H1 (cell line): ENCODE measurements around the gene TUT1. TPM values are rescaled to one million over a fixed set of nuclear protein-coding genes. Genes with fewer than 3 reads are reported as not detected.

Experiments
- polyA plus RNA-seq, 7 experiments: library from polyadenylated mRNA; depleted of rRNA in 3 of 7; stranded (reverse) in 5 of 7; unstranded in 2 of 7; fragments of >200 nt in 5 of 7; fragments of 200-250 nt in 2 of 7; gene quantifications; 1 replicate in 5 of 7; 2 replicates in 1 of 7; 4 replicates in 1 of 7; pipeline versions ENCODE4 v1.2.1 to v1.2.3, GENCODE V29; 2011 to 2013; ENCODE audit warnings: missing spikeins in 2 of 7, mixed read lengths in 2 of 7
- total RNA-seq: library from RNA; stranded (reverse); fragmentation: NEBNext Ultra II Directional; extraction: Animal tissue kit (Norgen Biotek cat#: 25700); gene quantifications from 2 replicates; pipeline ENCODE4 v1.2.1, GENCODE V29; 2021
- TF ChIP-seq, protein P1 (sequence below): fragments of 300-600 bp; sonication (generic); IDR thresholded peaks from 2 replicates; pipeline ENCODE4 v1.7.1; 2012; ENCODE audit warnings: low read length, moderate library complexity, mild to moderate bottlenecking, inconsistent platforms; ENCODE audit not compliant: insufficient replicate concordance

Gene TUT1
- total and polyA plus RNA-seq, 2 of the 8 experiments (the other 6 are each of a cell fraction or from before 2014, with no cell fraction given) = 17.8 to 24.6 TPM

DNA sequence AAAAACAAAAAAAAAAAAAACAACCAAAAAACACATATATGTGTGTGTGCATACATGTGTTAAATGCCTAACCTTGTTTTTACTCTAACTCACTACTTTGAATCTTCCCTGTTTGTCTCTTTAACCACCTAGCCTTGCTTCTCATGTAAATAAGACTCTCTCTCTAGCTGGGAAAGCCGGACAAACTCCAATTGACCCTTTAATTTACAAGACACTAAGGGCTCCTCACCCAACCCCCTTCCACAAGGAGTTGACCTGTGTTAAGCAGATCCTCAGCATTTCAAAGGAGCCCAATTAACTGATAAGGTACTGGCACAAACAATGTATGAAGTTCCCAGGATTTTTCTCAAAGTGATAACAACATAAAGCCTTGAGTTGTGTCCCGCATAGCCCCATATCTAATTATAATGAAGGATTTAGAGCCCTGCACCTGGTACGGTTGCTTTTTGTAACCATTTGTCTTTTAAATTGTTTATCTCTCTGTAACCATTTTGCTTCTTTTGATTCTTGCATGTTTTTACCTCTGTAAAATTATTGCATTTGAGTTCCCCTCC, 29.6 kb downstream of the TUT1 start (continued):
- TF ChIP-seq, protein P1, sequence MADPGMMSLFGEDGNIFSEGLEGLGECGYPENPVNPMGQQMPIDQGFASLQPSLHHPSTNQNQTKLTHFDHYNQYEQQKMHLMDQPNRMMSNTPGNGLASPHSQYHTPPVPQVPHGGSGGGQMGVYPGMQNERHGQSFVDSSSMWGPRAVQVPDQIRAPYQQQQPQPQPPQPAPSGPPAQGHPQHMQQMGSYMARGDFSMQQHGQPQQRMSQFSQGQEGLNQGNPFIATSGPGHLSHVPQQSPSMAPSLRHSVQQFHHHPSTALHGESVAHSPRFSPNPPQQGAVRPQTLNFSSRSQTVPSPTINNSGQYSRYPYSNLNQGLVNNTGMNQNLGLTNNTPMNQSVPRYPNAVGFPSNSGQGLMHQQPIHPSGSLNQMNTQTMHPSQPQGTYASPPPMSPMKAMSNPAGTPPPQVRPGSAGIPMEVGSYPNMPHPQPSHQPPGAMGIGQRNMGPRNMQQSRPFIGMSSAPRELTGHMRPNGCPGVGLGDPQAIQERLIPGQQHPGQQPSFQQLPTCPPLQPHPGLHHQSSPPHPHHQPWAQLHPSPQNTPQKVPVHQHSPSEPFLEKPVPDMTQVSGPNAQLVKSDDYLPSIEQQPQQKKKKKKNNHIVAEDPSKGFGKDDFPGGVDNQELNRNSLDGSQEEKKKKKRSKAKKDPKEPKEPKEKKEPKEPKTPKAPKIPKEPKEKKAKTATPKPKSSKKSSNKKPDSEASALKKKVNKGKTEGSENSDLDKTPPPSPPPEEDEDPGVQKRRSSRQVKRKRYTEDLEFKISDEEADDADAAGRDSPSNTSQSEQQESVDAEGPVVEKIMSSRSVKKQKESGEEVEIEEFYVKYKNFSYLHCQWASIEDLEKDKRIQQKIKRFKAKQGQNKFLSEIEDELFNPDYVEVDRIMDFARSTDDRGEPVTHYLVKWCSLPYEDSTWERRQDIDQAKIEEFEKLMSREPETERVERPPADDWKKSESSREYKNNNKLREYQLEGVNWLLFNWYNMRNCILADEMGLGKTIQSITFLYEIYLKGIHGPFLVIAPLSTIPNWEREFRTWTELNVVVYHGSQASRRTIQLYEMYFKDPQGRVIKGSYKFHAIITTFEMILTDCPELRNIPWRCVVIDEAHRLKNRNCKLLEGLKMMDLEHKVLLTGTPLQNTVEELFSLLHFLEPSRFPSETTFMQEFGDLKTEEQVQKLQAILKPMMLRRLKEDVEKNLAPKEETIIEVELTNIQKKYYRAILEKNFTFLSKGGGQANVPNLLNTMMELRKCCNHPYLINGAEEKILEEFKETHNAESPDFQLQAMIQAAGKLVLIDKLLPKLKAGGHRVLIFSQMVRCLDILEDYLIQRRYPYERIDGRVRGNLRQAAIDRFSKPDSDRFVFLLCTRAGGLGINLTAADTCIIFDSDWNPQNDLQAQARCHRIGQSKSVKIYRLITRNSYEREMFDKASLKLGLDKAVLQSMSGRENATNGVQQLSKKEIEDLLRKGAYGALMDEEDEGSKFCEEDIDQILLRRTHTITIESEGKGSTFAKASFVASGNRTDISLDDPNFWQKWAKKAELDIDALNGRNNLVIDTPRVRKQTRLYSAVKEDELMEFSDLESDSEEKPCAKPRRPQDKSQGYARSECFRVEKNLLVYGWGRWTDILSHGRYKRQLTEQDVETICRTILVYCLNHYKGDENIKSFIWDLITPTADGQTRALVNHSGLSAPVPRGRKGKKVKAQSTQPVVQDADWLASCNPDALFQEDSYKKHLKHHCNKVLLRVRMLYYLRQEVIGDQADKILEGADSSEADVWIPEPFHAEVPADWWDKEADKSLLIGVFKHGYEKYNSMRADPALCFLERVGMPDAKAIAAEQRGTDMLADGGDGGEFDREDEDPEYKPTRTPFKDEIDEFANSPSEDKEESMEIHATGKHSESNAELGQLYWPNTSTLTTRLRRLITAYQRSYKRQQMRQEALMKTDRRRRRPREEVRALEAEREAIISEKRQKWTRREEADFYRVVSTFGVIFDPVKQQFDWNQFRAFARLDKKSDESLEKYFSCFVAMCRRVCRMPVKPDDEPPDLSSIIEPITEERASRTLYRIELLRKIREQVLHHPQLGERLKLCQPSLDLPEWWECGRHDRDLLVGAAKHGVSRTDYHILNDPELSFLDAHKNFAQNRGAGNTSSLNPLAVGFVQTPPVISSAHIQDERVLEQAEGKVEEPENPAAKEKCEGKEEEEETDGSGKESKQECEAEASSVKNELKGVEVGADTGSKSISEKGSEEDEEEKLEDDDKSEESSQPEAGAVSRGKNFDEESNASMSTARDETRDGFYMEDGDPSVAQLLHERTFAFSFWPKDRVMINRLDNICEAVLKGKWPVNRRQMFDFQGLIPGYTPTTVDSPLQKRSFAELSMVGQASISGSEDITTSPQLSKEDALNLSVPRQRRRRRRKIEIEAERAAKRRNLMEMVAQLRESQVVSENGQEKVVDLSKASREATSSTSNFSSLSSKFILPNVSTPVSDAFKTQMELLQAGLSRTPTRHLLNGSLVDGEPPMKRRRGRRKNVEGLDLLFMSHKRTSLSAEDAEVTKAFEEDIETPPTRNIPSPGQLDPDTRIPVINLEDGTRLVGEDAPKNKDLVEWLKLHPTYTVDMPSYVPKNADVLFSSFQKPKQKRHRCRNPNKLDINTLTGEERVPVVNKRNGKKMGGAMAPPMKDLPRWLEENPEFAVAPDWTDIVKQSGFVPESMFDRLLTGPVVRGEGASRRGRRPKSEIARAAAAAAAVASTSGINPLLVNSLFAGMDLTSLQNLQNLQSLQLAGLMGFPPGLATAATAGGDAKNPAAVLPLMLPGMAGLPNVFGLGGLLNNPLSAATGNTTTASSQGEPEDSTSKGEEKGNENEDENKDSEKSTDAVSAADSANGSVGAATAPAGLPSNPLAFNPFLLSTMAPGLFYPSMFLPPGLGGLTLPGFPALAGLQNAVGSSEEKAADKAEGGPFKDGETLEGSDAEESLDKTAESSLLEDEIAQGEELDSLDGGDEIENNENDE = peak; percentile 40
